ENCODE measurements around the gene EFTUD2.

EFTUD2 gene

DNA sequence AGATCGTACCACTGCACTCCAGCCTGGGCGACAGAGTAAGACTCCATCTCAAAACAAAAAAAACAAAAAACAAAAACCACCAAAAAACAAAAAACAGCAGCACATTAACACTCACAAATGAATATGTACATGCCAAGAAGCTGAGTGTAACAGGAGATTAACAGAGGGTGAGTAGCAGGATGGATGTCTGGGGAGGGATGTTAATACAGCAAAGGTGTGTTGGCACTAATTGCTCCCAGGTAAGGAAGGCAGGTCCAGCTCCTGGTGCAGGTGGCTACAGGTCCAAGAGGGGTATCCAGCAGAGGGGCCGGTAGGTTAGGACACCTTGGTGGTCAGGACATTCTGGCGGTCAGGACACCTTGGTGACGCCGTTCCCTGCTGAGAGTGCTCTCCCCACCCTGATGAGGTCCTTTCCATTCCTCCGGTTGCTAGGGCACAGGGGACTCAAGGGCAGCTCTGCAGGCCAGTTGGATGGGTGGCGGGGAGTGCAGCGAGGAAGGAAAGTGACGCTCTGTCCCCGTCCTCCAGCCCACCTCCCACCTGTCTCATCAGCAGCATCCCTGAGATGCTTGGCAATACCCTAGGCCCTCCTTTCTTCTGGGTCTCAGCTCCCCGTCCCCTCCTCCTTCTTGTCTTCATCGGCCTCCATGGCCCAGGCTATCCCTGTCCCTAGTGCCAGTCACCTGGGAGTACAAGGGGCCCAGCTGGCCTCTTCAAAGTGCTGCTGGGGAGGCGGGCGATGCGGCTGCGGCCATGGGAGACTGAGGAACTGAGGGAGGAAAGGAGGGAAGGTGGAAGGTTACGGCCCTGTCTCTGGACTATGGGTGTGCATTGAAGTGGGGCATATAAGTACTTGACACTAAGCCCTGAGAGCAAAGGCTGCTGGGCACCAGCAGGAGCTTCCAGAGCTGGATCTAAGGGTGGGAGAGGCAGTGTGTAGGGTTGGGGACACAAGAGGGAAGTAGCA lies 26.8 kb upstream of the EFTUD2 start:
- no peak for DNase-seq

DNA sequence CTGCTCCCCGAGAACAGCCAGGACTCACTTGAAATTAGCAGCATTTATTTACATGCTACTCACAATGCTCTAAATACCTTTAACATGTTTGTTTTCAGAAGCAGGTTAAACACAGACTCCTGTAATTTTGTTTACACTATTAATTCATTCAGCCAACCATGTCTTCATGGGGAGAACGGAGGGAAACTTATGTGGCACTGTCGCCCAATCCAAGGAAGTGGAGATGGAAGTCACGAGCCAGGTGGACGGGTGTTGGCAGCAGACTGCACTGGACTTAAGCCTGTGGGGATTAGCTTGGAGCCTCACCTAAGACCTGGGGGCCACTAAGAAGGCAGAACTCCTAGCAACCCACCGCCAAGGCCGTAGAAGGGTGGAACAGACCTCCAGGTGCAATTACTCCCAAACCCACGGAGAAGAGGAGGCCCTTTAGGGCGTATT lies 24.9 kb upstream of the EFTUD2 start:
- DNase-seq = no peak

DNA sequence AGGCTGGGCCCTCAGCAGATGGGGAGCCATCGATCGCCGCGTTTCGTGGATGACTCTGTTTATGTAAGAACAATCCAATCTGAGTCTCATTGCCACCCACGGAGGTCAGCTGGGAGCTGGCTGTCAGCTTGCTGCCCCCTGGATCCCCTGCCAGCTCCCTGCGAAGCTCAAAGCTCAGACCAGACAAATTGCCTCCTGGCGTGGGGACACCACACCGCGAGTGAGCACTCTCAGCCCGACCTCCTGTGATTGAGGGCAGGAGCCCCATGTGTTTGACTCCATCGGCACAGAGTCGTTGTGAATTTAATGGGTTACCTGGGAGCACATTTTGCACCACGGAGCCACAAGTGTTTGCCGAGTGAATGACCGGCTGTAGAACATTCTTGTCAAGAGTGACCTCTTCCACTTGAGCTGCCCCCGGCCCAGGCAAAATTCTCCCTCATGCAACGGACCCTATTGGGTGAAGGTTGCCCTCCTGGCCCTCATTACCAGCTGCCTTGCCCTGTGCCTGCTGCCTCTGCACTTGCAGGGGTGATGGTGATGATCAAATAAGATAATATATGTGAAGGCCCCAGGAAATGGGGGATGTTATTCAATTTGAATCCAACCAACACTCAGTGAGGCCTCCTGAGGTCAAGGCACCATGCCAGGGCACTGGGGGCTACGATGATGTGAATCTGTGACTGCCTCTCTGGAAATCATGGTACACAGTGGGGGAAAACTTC lies 23.7 kb upstream of the EFTUD2 start:
- DNase-seq = no peak

DNA sequence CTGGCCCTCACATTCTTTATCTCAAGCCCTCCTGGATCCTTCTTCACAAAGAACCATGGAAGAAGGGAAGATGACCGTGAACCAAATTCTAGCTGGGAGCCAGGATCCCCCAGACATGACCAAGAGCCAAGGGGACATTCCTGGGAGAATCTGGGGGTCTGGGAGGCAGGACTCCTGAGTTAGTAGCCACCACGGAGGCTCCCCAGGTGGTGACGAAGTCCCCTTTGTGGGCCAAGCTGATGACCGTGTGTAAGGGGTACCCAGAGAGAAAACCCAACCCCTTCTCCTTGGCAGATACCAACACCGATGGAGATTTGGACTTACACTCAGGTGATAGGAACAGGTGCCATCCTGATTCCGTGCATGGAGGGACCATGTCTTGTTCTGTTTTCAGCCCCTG lies 22.9 kb upstream of the EFTUD2 start:
- DNase-seq = no peak

DNA sequence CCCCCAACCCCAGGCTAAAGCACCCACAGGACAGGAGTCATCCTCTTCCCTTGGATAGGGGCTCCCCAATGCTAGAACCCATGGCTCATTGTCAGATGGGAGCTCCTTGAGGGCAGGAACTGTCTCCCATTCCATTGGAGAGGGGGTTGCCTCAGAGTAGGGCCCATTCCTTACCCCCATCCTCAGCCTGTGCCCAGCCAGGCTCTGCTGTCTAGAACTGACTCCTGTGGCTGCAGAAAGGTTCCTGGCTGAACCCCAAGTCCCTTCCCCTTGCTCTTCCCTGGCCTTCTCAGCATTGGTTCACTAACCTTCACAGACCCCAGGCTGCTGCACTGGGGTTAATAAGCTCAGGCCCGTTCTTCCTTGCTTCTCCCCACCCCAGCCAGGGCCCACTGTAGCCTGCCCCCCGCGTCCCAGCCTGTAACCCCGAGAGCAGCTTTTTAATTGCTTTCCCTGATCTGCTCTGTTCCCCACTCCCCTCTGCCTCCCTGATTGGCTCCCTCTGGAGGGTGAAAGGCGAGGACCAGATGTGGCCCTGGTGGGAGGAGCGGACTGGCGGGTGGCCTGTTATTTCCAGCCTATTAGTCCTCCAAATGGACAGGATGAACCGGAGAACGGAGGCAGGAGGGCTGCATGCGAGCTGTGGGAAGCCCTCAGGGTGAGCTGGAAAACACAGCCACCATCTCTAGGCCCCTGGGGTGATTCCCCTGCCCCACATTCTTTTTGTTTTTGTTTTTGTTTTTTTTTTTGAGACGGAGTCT lies 22.1 kb upstream of the EFTUD2 start:
- no peak for DNase-seq

DNA sequence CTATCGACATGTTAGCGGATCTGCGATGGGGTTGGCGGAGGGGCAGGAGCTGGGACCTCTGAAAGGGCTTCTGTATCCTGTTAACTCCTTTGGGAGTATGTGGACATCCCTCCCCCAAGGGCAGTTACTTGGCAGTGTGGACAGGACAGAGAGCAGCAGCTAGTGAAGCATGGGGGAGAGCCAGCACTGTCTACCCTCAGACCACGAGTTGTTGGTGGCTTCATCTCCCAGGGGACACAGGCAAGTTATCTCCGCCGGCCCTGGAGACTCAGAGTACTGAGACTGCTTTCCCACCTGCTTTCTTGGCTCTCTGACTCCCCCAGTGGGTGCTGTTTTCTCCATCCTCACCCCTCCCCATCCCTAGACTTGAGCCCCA lies 21.3 kb upstream of the EFTUD2 start:
- DNase-seq = no peak

DNA sequence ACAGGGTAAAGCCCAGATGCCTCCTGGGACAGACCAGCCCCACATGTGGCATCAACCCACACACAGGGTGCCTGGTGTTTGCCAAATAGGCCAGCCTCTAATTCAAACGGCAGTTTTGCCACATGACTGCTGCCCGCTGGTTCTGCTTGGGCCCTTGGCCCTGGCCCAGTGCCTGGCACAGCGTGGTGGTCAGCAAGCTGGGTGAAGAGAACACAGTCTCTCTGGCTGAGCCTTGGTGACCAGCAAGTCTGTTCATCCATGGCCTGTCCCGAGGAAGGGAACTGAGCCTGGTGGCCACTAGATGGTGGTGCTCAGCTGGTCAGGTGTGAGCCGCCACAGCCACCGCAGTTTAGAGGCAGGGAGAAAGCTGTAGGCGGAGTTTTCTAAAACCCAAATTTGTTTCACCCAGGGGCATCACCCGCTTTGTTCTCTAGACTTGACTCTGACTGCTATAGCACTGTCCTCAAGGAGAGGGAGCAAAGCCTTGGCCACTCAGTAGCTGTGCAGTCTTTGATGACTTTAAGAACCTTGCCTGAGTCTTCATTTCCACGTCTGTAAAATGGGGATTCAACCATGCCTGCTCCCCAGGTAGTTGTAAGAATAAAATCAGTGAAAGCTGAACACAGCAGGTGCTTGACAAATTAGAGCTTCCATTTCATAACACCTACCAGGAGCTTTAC lies 20.8 kb upstream of the EFTUD2 start:
- DNase-seq = peak; percentile 81

DNA sequence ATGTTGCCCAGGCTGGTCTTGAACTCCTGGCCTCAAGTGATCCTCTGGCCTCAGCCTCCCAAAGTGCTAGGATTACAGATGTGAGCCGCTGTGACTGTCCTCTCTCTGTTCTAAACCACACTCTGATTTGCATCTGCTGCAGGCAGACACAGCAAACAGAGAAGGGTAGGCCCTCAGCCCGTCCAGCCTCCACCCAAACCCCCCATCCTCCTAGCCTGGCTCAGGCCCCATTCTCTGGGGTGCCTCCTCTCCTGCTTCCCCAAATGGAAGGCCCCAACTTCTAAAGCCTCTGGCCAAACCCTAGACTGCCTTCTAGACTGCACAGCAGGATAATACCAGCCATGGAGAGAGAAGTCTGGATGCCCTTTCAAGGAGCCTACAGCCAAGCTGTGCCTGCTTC lies 20.2 kb upstream of the EFTUD2 start:
- DNase-seq = no peak

DNA sequence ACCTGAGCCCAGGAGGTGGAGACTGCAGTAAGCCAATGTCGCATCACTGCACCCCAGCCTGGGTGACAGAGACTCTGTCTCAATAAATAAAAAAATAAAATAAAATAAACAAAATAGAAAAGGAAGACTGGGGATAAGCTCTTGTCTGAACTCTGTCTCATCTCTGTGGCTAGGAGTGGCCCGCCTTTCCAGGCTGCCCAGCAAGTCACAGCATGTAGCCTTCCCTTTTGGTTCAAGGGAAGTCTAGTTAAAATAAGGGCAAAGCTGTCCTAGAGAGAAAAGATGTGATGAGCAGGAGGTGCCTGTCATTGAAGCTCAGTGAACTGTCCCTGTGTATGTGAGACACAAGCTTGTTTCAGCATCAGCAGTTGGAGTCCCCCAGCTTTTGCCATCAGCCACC lies 18.8 kb upstream of the EFTUD2 start:
- DNase-seq = no peak

DNA sequence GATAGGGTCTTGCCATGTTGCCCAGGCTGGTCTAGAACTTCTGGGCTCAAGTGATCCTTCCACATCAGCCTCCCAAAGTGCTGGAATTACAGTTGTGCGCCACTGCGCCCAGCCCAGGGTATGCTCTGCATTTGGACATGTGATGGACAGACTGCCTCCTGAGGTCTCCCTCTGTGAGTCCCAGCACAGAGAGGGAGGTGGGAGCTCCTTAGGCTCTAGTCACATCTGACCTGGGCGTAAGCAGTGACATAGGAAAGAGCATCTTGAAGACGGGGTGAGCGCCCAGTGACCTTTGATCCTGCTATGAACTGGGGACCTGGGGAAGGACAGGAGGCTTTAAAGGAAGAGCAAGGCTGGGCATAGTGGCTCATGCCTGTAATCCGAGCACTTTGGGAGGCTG lies 18.2 kb upstream of the EFTUD2 start:
- no peak for DNase-seq

DNA sequence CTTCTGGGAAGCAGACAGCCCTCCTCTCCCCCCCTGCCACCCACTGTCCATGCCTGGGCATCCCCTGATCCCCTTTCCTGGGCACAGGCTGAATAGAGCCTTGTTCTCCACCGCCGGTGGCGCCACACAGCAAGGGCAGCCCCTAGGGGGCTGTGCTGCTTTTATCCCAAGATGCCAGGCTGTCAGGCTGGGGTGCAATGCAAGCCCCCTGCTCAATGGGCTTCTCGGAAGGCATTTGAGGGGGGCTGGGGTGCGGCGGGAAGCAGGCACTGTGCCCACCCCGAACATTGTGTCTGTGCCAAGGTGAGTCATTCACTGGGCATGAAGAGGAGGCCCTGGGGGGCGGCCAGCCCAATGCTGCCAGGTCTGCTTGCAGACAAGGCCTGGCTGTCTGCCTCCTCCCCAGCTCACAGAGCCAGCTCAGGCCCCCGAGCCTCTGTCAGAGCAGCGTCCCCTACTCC lies 17.6 kb upstream of the EFTUD2 start:
- DNase-seq = no peak

DNA sequence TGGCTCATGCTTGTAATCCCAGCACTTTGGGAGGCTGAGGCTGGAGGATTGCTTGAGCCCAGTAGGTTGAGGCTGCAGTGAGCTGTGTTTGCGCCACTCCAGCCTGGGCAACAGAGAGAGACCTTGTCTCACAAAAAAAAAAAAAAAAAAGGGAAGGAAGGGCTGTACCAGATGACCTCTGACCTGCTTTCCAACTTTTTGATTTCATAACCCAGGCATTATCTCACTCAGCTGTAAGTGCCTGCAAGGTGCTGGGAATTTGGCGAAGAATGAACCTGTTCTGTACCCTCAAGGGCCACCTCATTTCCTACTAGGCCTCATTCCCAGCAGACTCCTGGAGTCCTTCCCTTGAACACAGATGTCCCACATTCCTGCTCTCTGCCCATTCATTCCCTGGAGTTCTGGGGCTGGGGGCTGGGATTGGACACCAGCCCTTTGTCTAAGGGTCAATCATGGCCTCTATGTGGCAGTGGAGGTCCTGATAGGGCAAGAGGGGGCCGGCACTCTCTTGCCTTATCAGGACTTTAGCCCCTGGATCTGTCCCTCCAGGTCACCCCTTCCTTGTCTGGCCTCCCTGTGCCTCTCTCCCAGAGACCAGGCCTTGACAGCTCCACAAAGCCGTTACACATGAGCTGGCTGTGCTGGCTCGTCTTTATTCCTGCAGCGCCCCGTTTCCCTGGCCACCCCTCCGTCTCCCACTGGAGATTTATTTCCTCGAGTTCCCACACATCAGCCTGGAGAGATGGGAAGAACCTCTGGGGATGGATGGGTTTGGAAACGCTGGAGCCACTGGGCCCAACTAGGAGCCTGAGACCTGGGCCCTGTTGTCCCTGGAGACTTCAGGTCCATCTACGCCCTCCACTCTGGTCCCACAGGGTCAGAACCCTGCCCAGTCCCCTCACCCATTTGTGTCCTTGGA lies 16.9 kb upstream of the EFTUD2 start:
- DNase-seq = no peak

DNA sequence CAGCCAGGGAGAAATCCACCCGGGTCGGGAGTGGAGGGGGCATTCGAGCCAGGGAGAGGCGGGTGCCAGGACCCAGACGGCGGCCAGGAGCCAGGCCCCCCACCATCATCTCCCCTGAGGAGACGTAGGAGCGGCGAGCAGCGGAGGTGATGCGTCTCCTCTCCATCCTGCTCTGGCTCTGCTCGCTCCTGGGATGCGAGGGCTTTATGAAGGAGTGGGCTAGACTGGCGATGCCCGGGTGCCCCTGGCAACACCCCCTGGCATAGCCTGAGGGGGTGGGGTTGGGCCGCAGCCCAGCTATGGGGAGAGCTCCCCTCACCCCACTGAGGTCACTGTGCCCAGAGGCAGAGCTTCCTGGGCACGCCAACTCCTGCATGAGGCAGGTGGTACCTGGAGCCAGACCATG lies 16.1 kb upstream of the EFTUD2 start, which contains the start of gene GFAP:
GFAP (minus strand) TSS at position 180 of the 406 bp plus-strand sequence; CDS start at position 166, 14 bp downstream.
- DNase-seq = no peak

DNA sequence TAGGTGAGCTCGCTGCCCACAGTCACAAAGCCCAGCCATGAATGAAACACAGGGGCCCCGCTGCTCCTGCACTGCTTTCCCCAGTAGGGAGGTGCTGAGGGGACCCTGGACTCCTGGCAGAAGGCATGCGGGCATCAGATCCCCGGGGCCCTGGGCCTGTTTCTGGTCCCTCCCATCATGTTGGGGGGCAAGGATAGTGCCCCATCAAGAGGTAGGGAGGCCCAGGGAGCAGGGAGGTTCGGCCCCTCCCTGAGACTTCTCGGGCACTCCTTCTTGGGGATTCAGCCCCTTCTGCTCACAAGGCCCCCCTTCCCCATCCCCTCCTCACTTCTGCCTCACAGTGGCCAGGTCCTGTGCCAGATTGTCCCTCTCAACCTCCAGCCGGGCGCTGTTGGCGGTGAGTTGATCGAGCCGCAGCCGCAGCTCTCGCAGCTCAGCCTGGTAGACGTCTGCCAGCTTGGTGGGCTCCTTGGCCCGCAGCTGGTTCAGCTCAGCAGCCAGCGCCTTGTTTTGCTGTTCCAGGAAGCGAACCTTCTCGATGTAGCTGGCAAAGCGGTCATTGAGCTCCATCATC lies 15.5 kb upstream of the EFTUD2 start:
- no peak for DNase-seq

DNA sequence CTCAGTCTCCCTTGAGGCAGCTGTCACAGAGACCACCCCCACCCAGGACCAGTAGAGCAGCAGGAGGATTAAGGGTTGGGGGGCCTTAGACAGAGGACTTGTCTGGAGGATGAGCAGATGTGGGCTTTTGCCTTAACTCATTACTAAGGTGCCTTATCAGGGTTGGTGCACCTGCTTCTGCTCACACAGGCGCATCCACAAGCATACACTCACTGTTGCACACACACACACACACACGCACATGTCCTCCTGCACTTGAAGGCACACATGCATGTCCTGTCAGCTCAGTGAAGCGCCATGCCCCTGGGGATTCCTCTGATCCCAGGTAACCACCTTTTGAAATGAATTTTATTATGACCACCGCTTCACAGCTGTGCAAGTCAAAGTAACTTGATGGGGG lies 14.9 kb upstream of the EFTUD2 start:
- DNase-seq = no peak

DNA sequence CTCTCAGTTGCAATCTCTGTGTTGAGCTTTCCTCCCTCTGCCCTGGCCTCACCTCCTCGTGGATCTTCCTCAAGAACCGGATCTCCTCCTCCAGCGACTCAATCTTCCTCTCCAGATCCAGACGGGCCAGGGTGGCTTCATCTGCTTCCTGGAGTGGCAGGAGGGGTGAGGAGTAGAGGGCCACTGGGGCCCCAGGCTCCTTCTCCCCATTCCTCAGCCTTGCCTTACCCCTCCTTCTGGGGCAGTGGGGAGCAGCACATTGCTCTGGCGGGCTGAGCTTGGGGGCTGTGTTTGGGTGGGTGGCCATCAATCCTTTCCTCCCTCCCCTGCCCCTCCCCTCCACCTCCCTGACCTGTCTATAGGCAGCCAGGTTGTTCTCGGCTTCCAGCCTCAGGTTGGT lies 14.4 kb upstream of the EFTUD2 start:
- no peak for DNase-seq

DNA sequence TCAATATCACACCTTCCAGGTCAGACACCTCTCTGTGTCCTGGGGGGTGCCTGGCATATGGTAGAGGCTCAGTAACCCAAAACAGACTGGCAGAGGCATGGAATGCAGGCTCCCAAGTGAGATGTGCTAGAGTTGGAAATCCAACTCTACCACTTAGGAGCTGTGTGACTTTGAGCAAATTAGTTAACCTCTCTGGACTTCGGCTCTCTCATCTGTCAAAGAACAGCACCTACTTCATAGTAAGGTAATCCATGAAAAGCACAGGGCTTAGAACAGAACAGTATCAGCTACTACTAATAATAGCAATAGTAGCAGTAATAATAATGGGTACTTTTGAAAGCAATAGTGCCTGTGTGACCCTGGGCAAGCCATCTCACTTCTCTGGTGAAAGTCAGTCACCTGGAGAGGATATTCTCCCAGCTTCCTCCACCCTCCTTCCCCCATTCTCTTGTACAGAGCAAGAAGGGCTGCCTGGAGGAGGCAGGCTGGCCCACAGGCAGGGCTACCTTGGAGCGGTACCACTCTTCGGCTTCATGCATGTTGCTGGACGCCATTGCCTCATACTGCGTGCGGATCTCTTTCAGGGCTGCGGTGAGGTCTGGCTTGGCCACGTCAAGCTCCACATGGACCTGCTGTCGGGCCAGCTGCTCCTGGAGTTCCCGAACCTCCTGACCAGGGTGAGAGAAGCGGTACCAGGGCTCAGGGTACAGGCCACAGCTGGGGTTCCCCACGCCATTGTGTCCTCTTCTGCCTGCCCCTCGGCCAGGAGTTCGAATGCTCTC lies 13.7 kb upstream of the EFTUD2 start:
- DNase-seq = no peak

DNA sequence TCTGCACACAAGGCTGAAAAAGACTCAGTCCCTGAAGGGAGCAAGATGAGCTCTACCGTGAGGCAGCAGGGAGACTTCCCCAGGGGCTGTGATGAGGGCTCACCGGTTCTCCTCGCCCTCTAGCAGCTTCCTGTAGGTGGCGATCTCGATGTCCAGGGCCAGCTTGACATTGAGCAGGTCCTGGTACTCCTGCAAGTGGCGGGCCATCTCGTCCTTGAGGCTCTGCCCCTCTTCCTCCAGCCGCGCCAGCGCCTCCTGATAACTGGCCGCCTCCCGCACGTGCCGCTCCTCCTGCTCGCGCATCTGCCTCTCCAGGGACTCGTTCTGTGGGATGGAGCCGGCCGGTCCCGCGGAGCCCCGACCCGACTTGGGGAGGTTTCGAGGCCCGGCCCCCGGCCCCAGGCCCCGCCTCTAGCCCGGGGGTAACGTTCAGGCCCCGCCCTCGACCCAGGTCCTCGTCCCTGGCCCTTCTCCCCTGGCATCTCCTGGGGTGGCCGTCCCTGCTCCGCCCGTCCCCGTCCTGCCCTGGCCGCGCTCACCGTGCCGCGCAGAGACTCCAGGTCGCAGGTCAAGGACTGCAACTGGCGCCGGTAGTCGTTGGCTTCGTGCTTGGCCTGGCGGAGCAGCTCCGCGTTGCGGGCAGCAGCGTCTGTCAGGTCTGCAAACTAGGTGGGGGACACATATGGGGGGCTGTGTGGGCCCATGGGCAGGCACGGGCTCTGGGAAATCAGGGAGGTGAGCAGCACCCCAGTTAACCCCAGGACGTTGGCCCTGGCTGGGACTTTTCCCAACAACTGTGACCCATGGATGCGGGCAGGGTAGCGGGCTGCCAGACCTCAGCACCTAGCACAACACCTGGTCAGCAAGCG lies 12.1 kb upstream of the EFTUD2 start:
- DNase-seq = peak; percentile 68

All from hematopoietic multipotent progenitor cell treated with erythropoietin and hydrocortisone succinate and interleukin-3 and kit ligand, for 8 days (in vitro differentiated cells).